Neutrophil (primary cell): ENCODE data around the gene MMP2.

ENCODE experiments used
- H3K27ac ChIP-seq: fragments of 200-600 bp; sonication (generic); 2 replicates; pipeline ENCODE4 v1.5.1; 2016; ENCODE audit warnings: mild to moderate bottlenecking, moderate library complexity
- H3K27me3 ChIP-seq: fragments of 200-600 bp; sonication (generic); 2 replicates; pipeline ENCODE4 v1.6.0; 2016; ENCODE audit warnings: mild to moderate bottlenecking
- H3K36me3 ChIP-seq: fragments of 200-600 bp; sonication (generic); 2 replicates; pipeline ENCODE4 v1.5.1; 2017
- H3K4me1 ChIP-seq, 2 experiments: fragments of 200-600 bp in 1 of 2; sonication (generic) in 1 of 2; 1 replicate in 1 of 2; 2 replicates in 1 of 2; pipeline versions ENCODE4 v1.5.1 to v1.6.1; 2013 to 2016; ENCODE audit warnings: low read depth in 1 of 2, low read length in 1 of 2, mild to moderate bottlenecking in 1 of 2, moderate library complexity in 1 of 2; ENCODE audit not compliant: control insufficient read depth in 1 of 2, insufficient read depth in 1 of 2
- H3K4me3 ChIP-seq, 2 experiments: fragments of 200-600 bp in 1 of 2; sonication (generic) in 1 of 2; 1 replicate in 1 of 2; 2 replicates in 1 of 2; pipeline ENCODE4 v1.5.1; 2013 to 2016; ENCODE audit warnings: low read depth in 1 of 2, low read length in 1 of 2, mild to moderate bottlenecking in 1 of 2, moderate library complexity in 1 of 2
- H3K9me3 ChIP-seq: fragments of 200-600 bp; sonication (generic); 2 replicates; pipeline ENCODE4 v1.5.1; 2016
- TF ChIP-seq, protein P1 (sequence below): fragments of 200-600 bp; sonication (generic); IDR thresholded peaks from 2 replicates; pipeline ENCODE4 v1.5.1; 2016; ENCODE audit warnings: antibody characterized with exemption

MMP2 gene

DNA sequence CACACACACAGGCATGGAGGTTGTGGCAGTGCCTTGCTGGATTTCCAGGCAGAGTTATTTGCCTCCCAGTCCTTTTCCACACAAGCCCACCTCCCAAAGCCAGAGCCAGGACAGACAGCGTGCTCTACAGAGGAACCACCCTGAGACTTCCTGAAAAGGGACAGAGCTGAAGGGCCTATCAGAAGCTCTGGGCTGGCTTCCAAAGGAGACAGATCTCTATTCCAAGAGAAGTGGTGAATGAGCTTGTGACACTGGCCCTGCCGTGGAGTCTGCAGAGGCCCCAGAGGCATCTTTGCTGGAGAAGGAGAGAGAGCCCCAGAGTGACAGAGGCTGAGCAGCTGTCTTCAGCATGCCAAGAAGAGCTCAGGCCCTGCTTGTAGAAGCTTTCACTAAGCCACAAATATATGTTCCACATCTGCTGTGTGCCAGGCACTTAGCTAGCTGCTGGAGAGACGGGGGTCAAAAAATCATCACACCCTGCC lies 21.6 kb downstream of the MMP2 start:
- peaks cover 0 to 9% of the 10 kb centered on the region in 2 experiments for H3K4me1 ChIP-seq
- H3K27ac ChIP-seq, result no peak overlapping the region

DNA sequence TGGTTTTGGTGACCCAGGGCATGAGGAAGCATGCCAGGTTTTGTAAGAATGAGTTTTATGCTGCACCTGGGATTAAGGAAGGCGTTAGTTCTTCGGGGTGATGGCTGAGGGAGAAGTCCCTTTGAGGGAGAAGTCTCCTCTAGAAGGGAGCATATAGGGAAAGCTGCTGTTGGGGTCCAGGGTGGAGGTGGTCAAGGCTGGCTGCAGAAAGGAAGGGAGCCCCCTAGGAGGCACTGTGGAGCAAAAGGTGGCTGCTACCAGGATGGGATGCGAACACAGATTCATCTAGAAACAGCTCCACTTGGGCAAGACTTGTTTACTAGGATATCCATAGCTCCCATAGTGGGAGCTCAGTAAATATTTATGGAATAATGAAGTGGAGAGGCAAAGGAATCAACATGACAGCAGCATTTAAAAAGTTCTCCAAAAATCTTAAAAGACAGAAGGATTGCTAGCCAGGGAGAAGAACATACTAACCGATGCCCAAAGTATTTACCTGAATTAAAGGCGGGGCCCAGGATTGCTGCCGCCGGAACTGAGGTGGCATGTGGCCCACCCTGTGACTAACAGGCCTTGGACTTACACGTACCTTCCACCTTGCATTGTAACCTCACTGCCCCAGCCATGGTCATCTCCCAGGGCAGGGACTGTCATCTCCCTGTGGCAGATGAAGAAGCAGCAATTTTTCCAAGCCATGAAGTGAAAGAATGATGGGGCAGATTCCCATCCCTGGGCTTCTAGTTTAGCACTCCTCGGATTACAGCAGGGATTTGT lies 22.7 kb downstream of the MMP2 start:
- TF ChIP-seq, protein P1, sequence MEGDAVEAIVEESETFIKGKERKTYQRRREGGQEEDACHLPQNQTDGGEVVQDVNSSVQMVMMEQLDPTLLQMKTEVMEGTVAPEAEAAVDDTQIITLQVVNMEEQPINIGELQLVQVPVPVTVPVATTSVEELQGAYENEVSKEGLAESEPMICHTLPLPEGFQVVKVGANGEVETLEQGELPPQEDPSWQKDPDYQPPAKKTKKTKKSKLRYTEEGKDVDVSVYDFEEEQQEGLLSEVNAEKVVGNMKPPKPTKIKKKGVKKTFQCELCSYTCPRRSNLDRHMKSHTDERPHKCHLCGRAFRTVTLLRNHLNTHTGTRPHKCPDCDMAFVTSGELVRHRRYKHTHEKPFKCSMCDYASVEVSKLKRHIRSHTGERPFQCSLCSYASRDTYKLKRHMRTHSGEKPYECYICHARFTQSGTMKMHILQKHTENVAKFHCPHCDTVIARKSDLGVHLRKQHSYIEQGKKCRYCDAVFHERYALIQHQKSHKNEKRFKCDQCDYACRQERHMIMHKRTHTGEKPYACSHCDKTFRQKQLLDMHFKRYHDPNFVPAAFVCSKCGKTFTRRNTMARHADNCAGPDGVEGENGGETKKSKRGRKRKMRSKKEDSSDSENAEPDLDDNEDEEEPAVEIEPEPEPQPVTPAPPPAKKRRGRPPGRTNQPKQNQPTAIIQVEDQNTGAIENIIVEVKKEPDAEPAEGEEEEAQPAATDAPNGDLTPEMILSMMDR, result no peak
- H3K4me3 ChIP-seq, result no peak overlapping the region
- H3K36me3 ChIP-seq, result no peaks in the 10 kb centered on the region
- no peak overlapping the region for H3K27ac ChIP-seq
- no peaks in the 10 kb centered on the region for H3K9me3 ChIP-seq
- H3K4me1 ChIP-seq, result peaks cover 0 to 9% of the 10 kb centered on the region in 2 experiments
- peaks cover 4% of the 10 kb centered on the region for H3K27me3 ChIP-seq

More for the DNA sequence above, 21.6 kb downstream of the MMP2 start:
- Histone ChIP-seq H3K36me3 (no peaks in the 10 kb centered on the region), H3K4me3 (no peak overlapping the region), H3K9me3 (no peaks in the 10 kb centered on the region), H3K27me3 (peaks cover 8% of the 10 kb centered on the region)
- TF ChIP-seq, protein P1, result no peak

DNA sequence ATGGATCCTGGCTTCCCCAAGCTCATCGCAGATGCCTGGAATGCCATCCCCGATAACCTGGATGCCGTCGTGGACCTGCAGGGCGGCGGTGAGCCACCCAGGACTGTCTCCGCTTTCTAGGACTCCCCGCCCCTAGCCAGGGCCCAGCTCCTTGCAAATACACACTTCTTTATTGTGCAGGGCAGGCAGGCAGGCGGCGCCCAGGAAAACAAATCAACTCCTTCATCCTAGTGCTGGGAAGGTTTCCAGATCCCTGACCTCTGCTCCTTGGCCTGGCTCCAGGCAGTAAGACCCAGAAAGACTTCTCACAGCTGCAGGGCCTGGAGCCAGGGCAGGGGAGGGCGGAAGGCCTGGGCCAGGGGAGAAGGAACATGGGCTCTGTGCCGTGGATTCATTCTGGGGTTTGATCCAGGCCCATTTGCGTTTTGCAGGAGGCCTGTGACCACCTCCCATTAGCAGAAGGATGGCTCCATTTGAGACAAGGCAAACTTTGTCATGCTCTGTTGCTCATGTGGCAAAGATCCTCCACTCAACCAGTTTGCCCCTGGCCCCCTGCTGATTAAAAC lies 23.9 kb downstream of the MMP2 start:
- Histone ChIP-seq H3K36me3 (no peaks in the 10 kb centered on the region), H3K27me3 (no peaks in the 10 kb centered on the region), H3K4me3 (no peak overlapping the region), H3K27ac (no peak overlapping the region), H3K9me3 (no peaks in the 10 kb centered on the region), H3K4me1 (peaks cover 3 to 10% of the 10 kb centered on the region in 2 experiments)
- TF ChIP-seq, protein P1, result no peak

DNA sequence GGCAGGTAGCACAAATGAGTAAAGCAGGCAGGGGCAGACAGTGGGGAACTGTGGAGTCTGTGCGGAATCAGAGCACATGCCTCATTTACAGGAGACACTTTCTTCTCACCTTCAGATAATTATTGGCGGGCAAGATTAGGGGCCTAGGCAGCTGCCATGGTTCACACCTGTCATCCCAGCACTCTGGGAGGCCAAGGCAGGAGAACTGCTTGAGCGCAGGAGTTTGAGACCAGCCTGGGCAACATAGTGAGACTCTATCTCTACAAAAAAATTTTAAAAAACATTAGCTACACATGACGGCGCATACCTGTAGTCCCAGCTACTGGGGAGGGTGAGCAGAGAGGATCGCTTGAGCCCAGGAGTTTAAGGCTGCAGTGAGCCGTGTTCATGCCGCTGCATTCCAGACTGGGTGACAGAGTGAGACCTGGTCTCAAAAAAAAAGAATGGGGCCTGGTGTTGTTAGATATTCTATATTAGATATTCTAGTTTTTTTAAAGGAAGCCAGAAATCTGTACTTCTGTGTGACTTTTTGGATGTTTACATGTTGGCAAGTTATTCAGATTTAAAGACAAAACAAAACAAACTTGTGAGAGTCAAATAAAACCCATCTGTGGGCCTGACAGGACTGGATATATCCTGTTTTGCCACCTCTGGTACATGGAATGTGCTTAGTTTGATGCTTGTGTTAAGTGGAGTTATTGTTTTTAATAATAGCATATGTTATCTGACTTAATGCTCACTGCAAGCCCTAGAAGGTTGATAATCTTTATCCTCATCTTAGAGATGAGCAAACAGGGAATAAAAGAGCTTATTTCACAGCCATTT lies 24.9 kb downstream of the MMP2 start:
- Histone ChIP-seq H3K9me3 (no peaks in the 10 kb centered on the region), H3K27ac (no peak overlapping the region), H3K27me3 (no peaks in the 10 kb centered on the region), H3K36me3 (no peaks in the 10 kb centered on the region), H3K4me3 (no peak overlapping the region), H3K4me1 (peaks cover 13 to 21% of the 10 kb centered on the region in 2 experiments)
- TF ChIP-seq, protein P1, result no peak

DNA sequence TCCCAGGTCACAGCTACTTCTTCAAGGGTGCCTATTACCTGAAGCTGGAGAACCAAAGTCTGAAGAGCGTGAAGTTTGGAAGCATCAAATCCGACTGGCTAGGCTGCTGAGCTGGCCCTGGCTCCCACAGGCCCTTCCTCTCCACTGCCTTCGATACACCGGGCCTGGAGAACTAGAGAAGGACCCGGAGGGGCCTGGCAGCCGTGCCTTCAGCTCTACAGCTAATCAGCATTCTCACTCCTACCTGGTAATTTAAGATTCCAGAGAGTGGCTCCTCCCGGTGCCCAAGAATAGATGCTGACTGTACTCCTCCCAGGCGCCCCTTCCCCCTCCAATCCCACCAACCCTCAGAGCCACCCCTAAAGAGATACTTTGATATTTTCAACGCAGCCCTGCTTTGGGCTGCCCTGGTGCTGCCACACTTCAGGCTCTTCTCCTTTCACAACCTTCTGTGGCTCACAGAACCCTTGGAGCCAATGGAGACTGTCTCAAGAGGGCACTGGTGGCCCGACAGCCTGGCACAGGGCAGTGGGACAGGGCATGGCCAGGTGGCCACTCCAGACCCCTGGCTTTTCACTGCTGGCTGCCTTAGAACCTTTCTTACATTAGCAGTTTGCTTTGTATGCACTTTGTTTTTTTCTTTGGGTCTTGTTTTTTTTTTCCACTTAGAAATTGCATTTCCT lies 26.5 kb downstream of the MMP2 start:
- Histone ChIP-seq H3K4me1 (peaks cover 19 to 20% of the 10 kb centered on the region in 2 experiments), H3K27me3 (no peaks in the 10 kb centered on the region), H3K27ac (no peak overlapping the region), H3K9me3 (no peaks in the 10 kb centered on the region), H3K4me3 (no peak overlapping the region), H3K36me3 (no peaks in the 10 kb centered on the region)
- TF ChIP-seq, protein P1, result no peak
